K562 (cell line): ENCODE measurements around the gene ALDOB. TPM values are rescaled to one million over a fixed set of nuclear protein-coding genes. Genes with fewer than 3 reads are reported as not detected.

Source experiments
- CBFA2T2 ChIP-seq: fragments of 450-650 bp; conservative IDR thresholded peaks from 2 replicates; pipeline ENCODE4 v1.6.1; 2017; ENCODE audit warnings: mild to moderate bottlenecking
- DDX20 ChIP-seq: fragments of 450-650 bp; IDR thresholded peaks from 2 replicates; pipeline ENCODE4 v1.6.1; 2016; ENCODE audit warnings: missing genetic modification characterization, low read depth, mild to moderate bottlenecking, missing compliant biosample characterization, moderate library complexity
- POLR2A ChIP-seq: fragments of 450-650 bp; conservative IDR thresholded peaks from 2 replicates; pipeline ENCODE4 v1.6.1; 2016
- RAD21 ChIP-seq, 2 experiments: fragments of 250-450 bp in 1 of 2; fragments of 450-650 bp in 1 of 2; sonication (Bioruptor Pico) in 1 of 2; formaldehyde crosslinking in 1 of 2; IDR thresholded peaks in 1 of 2; conservative IDR thresholded peaks in 1 of 2; 2 replicates each; pipeline versions ENCODE4 v1.4.0 to v1.8.0; 2020 to 2022; ENCODE audit warnings: mild to moderate bottlenecking in 2 of 2, moderate library complexity in 1 of 2
- SMARCC2 ChIP-seq: fragments of 450-650 bp; IDR thresholded peaks from 2 replicates; pipeline ENCODE4 v1.6.1; 2017; ENCODE audit warnings: antibody characterized with exemption, moderate library complexity, mild to moderate bottlenecking, low read depth
- ZNF407 ChIP-seq: fragments of 450-650 bp; IDR thresholded peaks from 2 replicates; pipeline ENCODE4 v1.6.1; 2016; ENCODE audit warnings: low read depth
- ZNF512 ChIP-seq: IDR thresholded peaks from 2 replicates; pipeline ENCODE4 v1.6.1; 2016; ENCODE audit warnings: missing genetic modification characterization, missing compliant biosample characterization
- polyA plus RNA-seq, 8 experiments: library from polyadenylated mRNA; depleted of rRNA in 4 of 8; stranded (reverse) in 5 of 8; unstranded in 3 of 8; fragments of >200 nt; fragmentation: Nextera tagmentation in 2 of 8; fragmentation: Illumina TruSeq in 1 of 8; extraction: Ambion mirVana in 2 of 8; extraction: Trizol in 1 of 8; gene quantifications; 2 replicates each; pipeline versions ENCODE4 v1.2.1 to v1.2.3, GENCODE V29; 2011 to 2014; ENCODE audit warnings: inconsistent platforms in 1 of 8, missing spikeins in 1 of 8
- total RNA-seq, 7 experiments: library from RNA; depleted of rRNA in 6 of 7; stranded (reverse); fragments of >200 nt in 6 of 7; fragmentation: Illumina TruSeq in 2 of 7; extraction: Trizol in 2 of 7; gene quantifications; 2 replicates each; pipeline versions ENCODE4 v1.2.1 to v1.2.3, GENCODE V29; 2011 to 2021; ENCODE audit warnings: low replicate concordance in 1 of 7

ALDOB gene
- total and polyA plus RNA-seq, 9 of the 15 experiments (the other 6 are each of a cell fraction or from before 2014, with no cell fraction given), result 0.80 TPM; not detected in 8

DNA sequence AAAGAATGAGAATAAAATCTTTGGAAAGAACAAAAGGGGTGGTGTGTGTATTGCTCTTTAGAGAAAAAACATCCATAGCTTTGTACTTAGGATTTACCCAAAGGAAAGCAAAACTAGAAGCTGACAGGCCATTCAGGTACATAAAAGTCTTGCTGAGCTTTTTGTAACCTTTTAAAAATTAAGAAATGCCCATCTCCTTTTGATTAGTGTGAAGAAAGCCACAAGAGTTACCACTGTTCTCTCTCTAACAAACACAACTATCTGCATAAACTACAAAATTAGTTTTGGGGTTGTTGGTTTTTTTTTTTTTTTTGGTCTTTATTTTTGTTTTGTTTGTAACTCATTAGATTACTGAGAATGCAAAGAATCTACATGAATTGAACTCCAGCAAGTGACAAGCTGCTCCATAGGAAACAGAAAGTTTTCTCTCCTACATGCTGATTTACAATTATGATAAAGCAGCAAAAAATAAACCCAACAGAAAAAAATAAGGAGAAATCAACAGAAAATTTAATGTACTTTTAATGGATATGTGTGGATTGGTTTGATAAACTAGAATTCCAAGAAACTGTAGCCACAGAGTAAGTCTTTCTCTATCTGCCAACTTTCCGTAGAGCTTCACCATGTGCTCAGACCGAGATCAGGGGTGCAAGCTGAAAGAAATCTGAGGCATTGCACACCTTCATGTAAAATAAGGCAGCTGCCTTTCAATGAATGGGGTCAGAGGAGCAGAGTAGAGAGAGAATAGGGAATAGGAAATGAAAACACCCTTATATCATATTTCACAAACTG lies 63.1 kb downstream of the ALDOB start (continued):
- TF ChIP-seq ZNF407, result no peak
- TF ChIP-seq CBFA2T2, result peak; percentile 44; the same call in 1 of the 2 replicates
- no peak for TF ChIP-seq ZNF512 (tag)
- TF ChIP-seq DDX20 (tag), result no peak
- no peak for TF ChIP-seq SMARCC2
- TF ChIP-seq RAD21 (CRISPR knock-in tag; conservative IDR thresholded peaks at IDR 0.05 in 1 of 2, IDR thresholded peaks at IDR 0.05 in 1 of 2), result no peak
- peak; percentile 54; the same call in 1 of the 2 replicates for TF ChIP-seq POLR2A
